ENCODE results near the gene MACO1.
"Not testable (repeated sequence)": the region's sequence is repeated elsewhere in the genome, so short reads cannot be mapped to it uniquely, and the experiment has no call there.

Gene MACO1

DNA sequence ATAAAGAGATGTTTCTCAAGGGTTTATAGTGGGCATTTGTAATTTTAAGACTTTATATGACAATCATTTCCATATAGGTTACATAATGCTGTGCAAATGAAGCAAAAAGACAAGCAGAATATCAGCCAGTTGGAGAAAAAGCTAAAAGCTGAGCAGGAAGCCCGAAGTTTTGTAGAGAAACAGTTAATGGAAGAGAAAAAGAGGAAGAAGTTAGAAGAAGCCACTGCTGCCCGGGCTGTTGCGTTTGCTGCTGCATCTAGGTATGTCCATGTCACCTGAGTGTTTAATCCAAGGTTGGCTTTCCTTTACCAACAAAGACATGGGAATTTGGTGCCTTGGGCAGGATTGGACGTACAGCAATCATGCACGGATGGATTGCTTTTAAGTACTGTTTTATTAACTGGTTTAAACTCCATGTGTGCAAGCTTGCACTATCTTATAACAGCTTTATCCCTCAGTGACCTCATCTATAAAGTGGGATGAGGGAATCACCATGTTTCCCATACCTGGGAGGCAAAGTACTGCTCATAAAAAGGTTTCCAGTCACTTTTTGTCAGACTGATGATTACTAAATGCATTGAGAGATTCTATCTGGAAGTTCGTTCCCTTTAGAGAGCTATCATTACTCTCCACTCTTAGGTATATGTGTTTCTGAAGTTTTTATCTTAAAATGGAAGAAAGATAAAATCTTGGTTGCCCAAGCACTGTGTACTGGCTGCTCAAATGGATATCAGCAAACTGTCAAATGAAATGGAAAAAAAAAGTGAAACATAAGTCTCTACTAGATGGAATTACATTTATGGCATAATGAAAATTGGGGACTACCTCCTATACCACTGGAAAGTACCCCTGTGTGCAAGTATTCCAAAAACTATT, 55.1 kb downstream of the MACO1 start:
- DNase-seq (ENCODE audit: low read depth in 2 of 3, low spot score in 2 of 3) = no peak

- no peak for DNase-seq (ENCODE audit: low read depth in 2 of 3, low spot score in 2 of 3)
Measured at GRCh38 chr1:25486602-25487001, 55.9 kb downstream of the MACO1 start.

- DNase-seq (ENCODE audit: low read depth in 2 of 3, low spot score in 2 of 3) = no peak
Measured at GRCh38 chr1:25487628-25488027, 56.9 kb downstream of the MACO1 start.

DNA sequence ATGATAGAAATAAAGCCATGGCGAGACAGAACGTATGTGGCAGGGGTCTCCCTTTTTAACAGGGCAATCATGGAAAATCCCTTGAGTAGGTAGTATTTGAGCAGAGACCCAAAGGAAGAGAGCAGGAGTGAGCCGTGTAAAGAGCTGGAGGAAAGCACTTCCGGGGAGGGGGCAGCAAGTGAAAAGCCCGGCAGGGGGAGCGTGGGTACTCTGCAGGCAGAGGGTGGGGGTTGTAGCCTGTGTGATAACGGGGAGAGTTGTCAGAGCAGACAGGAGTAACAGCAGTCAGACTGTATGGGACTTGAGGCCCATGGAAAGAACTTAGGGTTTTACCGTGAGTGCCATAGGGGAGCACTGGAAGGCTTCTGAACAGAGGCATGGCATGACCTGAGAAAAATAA, 61.6 kb downstream of the MACO1 start:
- DNase-seq (ENCODE audit: low read depth in 2 of 3, low spot score in 2 of 3) = no peak

- DNase-seq (ENCODE audit: low read depth in 2 of 3, low spot score in 2 of 3) = no peak
Measured at GRCh38 chr1:25494952-25495351, 64.3 kb downstream of the MACO1 start.

DNA sequence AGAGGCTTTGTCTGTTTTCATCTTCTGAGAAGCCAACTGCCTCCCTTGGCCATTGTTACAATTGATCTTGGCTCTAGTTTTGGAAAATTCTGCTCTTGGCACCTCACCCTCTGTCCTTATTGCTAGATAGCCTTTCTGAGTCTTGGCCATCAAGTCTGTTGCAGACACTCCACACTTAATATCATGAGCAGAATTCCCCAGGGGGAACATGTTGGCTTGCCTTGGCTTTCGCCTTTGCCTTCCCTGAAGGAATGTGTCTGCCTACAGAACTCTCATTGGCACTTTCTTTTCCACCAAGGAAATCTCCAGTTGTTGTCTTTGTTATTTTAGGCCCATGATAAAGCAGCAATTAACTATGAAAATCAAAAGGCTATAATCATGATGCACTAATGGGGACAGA, 70.0 kb downstream of the MACO1 start:
- no peak for DNase-seq (ENCODE audit: low read depth in 2 of 3, low spot score in 2 of 3)

GRCh38 chr1:25501235-25502058, 70.8 kb downstream of the MACO1 start:
- no peak for DNase-seq (ENCODE audit: low read depth in 2 of 3, low spot score in 2 of 3)

GRCh38 chr1:25502957-25503356, 72.3 kb downstream of the MACO1 start:
- DNase-seq (ENCODE audit: low read depth in 2 of 3, low spot score in 2 of 3) = no peak

- no peak for DNase-seq (ENCODE audit: low read depth in 2 of 3, low spot score in 2 of 3)
Measured at GRCh38 chr1:25503551-25504426, 73.1 kb downstream of the MACO1 start.

DNA sequence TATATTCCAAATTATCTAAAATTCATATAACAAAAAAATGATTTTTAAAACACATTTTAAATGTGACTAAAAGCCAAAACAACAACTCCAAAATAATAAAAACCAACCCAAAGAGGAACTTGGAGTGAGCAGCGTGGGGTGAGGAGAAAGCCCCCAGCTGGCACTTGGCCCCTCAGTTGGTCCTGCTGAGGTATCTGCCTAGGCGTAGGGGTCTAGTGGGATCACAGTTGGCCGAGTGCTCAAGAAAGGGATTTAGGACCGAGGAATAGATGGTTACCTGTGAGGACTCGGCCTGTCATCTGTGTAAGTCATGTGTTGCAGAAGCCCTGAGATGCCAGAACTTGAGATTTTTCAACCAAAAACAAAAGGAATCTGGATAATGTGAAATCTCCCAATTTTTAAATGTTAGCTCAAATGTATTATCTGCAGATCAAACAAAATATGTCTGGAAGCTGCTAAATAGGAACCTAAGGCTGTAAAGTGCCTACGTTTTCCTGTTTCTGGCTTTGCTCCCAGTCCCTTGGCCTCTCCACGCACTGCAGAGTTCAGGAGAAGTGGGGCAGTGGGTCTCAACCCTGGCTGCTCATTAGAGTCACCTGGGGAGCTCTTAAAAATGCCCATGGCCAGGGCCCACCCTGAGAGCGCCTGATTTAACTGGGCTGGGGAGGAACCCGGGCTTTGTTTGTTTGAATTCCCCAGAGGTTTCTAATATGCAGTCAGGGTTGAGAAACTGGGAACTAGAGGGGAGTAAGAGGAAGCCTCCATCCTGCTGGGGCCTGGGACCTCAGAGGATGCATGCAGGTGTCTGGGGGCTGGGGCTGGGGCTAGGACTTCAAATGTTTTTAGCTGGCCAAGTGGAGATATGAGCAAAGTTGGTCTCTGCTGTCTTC, 74.3 kb downstream of the MACO1 start:
- no peak for DNase-seq (ENCODE audit: low read depth in 2 of 3, low spot score in 2 of 3)

- DNase-seq (ENCODE audit: low read depth in 2 of 3, low spot score in 2 of 3) = no peak
Measured at GRCh38 chr1:25505656-25506385, 75.1 kb downstream of the MACO1 start.

- DNase-seq (ENCODE audit: low read depth in 2 of 3, low spot score in 2 of 3) = not testable (repeated sequence)
Measured at GRCh38 chr1:25506566-25507463, 76.1 kb downstream of the MACO1 start.

- no peak for DNase-seq (ENCODE audit: low read depth in 2 of 3, low spot score in 2 of 3)
Measured at GRCh38 chr1:25513666-25514065, 83.0 kb downstream of the MACO1 start.

- no peak for DNase-seq (ENCODE audit: low read depth in 2 of 3, low spot score in 2 of 3)
Measured at GRCh38 chr1:25515033-25515432, 84.3 kb downstream of the MACO1 start.

DNA sequence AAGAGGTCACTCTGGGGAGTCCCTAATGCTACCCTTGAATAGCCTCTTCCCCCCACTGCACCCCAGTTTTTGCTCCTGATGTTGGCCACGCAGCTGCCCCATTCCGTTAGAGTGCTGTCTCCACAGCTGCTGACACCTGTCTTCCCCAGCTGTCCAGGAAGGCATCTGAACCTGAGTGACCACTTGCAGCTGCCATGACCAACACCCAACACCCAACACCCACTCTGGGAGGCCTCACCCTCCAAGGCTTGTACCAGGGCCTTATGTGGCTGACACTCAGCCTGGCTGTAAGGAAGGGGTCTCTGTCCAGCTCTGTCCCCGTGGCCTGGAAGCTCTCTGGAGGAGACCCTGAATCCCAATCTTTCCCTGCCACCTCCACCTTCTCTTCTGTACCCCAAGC, 86.0 kb downstream of the MACO1 start:
- no peak for DNase-seq (ENCODE audit: low read depth in 2 of 3, low spot score in 2 of 3)

DNA sequence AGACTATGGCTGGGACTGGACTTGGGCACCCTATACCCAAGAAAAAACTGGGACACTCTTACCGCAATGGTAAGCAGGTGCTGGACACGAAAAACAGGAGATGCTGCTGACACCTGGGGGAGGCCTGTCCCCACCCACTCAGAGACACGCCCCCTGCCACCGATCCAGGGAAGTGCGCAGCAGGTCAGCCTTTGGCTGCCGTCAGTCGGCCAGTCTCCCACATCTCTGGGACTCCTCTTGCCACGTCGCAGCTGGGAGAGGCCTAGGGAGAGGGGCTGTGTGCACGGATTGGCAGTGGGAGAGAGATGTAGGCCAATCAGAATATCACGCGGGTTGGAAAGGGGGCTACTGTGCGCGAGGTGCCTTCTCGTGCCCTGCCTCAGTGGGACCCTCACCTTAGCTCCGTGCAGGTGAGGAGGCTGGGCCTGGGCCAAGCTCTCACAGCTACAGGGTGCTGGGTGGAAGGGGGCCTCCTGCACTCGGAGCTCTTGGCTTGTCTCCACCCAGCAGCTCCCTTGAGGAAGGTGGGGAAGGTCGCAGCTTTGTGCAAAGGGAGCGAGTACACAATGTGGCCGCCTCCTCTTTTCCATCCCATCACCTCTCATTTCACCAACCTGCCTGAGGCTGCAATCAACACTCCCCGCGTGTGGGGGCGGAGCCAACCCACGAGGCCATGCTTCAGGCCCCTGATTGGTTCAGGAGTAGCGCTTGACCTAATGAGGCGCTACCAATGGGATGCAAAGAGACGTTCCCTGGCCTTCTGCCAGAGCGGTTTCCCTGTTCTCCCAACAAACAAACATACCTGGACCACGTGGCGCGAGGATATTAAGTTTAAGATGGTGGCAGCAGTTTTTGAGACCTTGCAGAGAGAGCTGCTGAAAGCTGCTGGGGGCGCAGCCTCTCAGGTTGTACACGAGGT, 87.0 kb downstream of the MACO1 start:
- no peak for DNase-seq (ENCODE audit: low read depth in 2 of 3, low spot score in 2 of 3)

DNA sequence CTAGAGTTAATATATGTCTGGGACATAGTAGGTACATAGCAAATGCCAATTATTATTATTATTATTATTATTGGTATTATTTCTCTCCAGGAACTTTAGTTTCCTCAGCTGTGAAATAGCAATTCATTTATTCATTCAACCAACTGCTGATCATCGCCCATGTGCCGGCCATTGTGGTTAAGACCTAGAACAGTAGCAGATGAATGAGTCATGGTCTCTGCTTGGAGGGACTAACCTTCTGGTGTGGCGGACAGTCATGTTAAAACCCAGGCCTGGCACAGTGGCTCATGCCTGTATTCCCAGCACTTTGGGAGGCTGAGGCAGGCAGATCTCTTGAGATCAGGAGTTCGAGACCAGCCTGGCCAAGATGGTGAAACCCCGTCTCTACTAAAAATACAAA, 88.9 kb downstream of the MACO1 start:
- DNase-seq (ENCODE audit: low read depth in 2 of 3, low spot score in 2 of 3) = no peak

Measured in activated CD8-positive, alpha-beta memory T cell treated with anti-CD3 and anti-CD28 coated beads for 48 hours (primary cell).